Gastroesophageal sphincter (tissue), 3 donors: ENCODE data around the gene GABBR2.

Experiments
- CTCF ChIP-seq, 4 experiments: fragments of 200-600 bp in 2 of 4; fragments of 450-650 bp in 2 of 4; sonication (generic) in 1 of 4; IDR thresholded peaks; one replicate each; pipeline ENCODE4 v1.5.1; 2017 to 2019; ENCODE audit warnings: antibody characterized with exemption in 4 of 4, mild to moderate bottlenecking in 2 of 4, moderate library complexity in 2 of 4
- EP300 ChIP-seq: sonication (generic); formaldehyde crosslinking; IDR thresholded peaks from one replicate; pipeline ENCODE4 v1.6.1; 2017; ENCODE audit warnings: antibody characterized with exemption, mild to moderate bottlenecking

- TF ChIP-seq CTCF (IDR thresholded peaks at IDR 0.05) (no peak), EP300 (no peak)
Measured at GRCh38 chr9:98572796-98573195, 135.9 kb downstream of the GABBR2 start.
